IMR-90 (cell line): ENCODE results near the gene CALD1. TPM values are rescaled to one million over a fixed set of nuclear protein-coding genes. Genes with fewer than 3 reads are reported as not detected.
A peak's percentile ranks its signal among the peaks of the same experiment; 100 is the strongest.

Source experiments
- ATAC-seq: fragments of 200-7000 bp; cut with Tn5 transposase; 2 replicates; pipeline ENCODE4 v1.9.1; 2020; ENCODE audit warnings: low read depth, mild to moderate bottlenecking, moderate library complexity
- BruUV-seq: library from RNA; stranded (reverse); fragments of 400-500 nt; replicated peaks from 2 replicates; lab custom pipeline; 2021; lab: Mats Ljungman, UMichigan
- CTCF ChIA-PET: fragments of 300-600 bp; formaldehyde crosslinking; extraction: SDS; loops from one replicate; lab custom pipeline; 2021; ENCODE audit warnings: antibody characterized with exemption; lab: Yijun Ruan, JAX
- POLR2A ChIA-PET: fragments of 300-600 bp; sonication (Branson Sonifier 250); formaldehyde crosslinking; loops from one replicate; lab custom pipeline; 2022; ENCODE audit warnings: antibody characterized with exemption; ENCODE audit not compliant: unreplicated experiment; lab: Charles Lee
- DNase-seq: peaks from one replicate; pipeline ENCODE4 v3.0.0; 2013
- H2AFZ ChIP-seq: replicated peaks from 2 replicates; pipeline ENCODE3; 2013; ENCODE audit warnings: low read length, mild to moderate bottlenecking; ENCODE audit not compliant: poor library complexity
- H2AK5ac ChIP-seq: 2 replicates; pipeline ENCODE4 v1.6.1; 2013; ENCODE audit warnings: low read depth, low read length, inconsistent platforms
- H2AK9ac ChIP-seq: replicated peaks from 2 replicates; pipeline ENCODE3; 2013; ENCODE audit warnings: mild to moderate bottlenecking, low read depth, low read length, moderate library complexity; ENCODE audit not compliant: poor library complexity
- H2BK120ac ChIP-seq: 2 replicates; pipeline ENCODE4 v1.6.1; 2013; ENCODE audit warnings: low read depth, low read length, inconsistent platforms
- H2BK15ac ChIP-seq: 3 replicates; pipeline ENCODE4 v1.6.1; 2013; ENCODE audit warnings: low read depth, low read length, inconsistent platforms
- H2BK20ac ChIP-seq: 2 replicates; pipeline ENCODE4 v1.6.1; 2013; ENCODE audit warnings: low read depth, mild to moderate bottlenecking, inconsistent platforms, low read length, moderate library complexity
- H2BK5ac ChIP-seq: 2 replicates; pipeline ENCODE4 v1.6.1; 2013; ENCODE audit warnings: mild to moderate bottlenecking, low read depth, low read length, inconsistent platforms; ENCODE audit not compliant: poor library complexity, severe bottlenecking
- H3K14ac ChIP-seq: replicated peaks from 2 replicates; pipeline ENCODE4 v1.6.1; 2013; ENCODE audit warnings: low read depth, low read length, inconsistent platforms
- H3K18ac ChIP-seq: 2 replicates; pipeline ENCODE4 v1.6.1; 2013; ENCODE audit warnings: low read depth, low read length, control low read depth
- H3K23ac ChIP-seq: 2 replicates; pipeline ENCODE4 v1.6.1; 2013; ENCODE audit warnings: low read depth, low read length, inconsistent platforms
- H3K27ac ChIP-seq: 2 replicates; pipeline ENCODE4 v1.5.1; 2013; ENCODE audit warnings: mild to moderate bottlenecking, control low read depth, low read length; ENCODE audit not compliant: insufficient read depth
- H3K27me3 ChIP-seq: 2 replicates; pipeline ENCODE4 v1.6.1; 2013; ENCODE audit warnings: low read length; ENCODE audit not compliant: control insufficient read depth, insufficient read depth
- H3K36me3 ChIP-seq: 2 replicates; pipeline ENCODE4 v1.6.1; 2013; ENCODE audit warnings: low read length, mixed read lengths; ENCODE audit not compliant: control insufficient read depth, insufficient read depth
- H3K4ac ChIP-seq: 2 replicates; pipeline ENCODE4 v1.6.1; 2013; ENCODE audit warnings: low read depth, low read length, inconsistent platforms
- H3K4me1 ChIP-seq: 2 replicates; pipeline ENCODE4 v1.6.1; 2013; ENCODE audit warnings: low read length, mixed read lengths; ENCODE audit not compliant: control insufficient read depth, insufficient read depth
- H3K4me2 ChIP-seq: 2 replicates; pipeline ENCODE4 v1.6.1; 2013; ENCODE audit warnings: low read depth, mild to moderate bottlenecking, control low read depth, low read length, moderate library complexity
- H3K4me3 ChIP-seq: 2 replicates; pipeline ENCODE4 v1.5.1; 2013; ENCODE audit warnings: low read depth, mild to moderate bottlenecking, control low read depth, low read length, moderate library complexity; ENCODE audit not compliant: insufficient read depth
- H3K56ac ChIP-seq: 2 replicates; pipeline ENCODE4 v1.6.1; 2013; ENCODE audit warnings: low read length, inconsistent platforms; ENCODE audit not compliant: insufficient read depth; ENCODE audit errors: extremely low read depth
- H3K79me1 ChIP-seq, 2 experiments: 2 replicates each; pipeline ENCODE4 v1.6.1; 2013; ENCODE audit warnings: low read length in 2 of 2, inconsistent platforms in 1 of 2, low read depth in 1 of 2
- H3K9ac ChIP-seq: 2 replicates; pipeline ENCODE4 v1.6.1; 2013; ENCODE audit warnings: low read depth, low read length, control low read depth
- H3K9me1 ChIP-seq: 2 replicates; pipeline ENCODE4 v1.6.1; 2013; ENCODE audit warnings: low read length, inconsistent platforms; ENCODE audit not compliant: insufficient read depth
- H3K9me3 ChIP-seq: 2 replicates; pipeline ENCODE4 v1.6.1; 2013; ENCODE audit warnings: low read length; ENCODE audit not compliant: control insufficient read depth, insufficient read depth
- H4K20me1 ChIP-seq: 2 replicates; pipeline ENCODE4 v1.6.1; 2013; ENCODE audit warnings: low read length, inconsistent platforms; ENCODE audit not compliant: insufficient read depth
- H4K5ac ChIP-seq: 2 replicates; pipeline ENCODE4 v1.6.1; 2013; ENCODE audit warnings: mild to moderate bottlenecking, low read depth, low read length, control low read depth
- H4K8ac ChIP-seq, 2 experiments: 2 replicates each; pipeline ENCODE4 v1.6.1; 2013; ENCODE audit warnings: low read depth in 2 of 2, low read length in 2 of 2, control low read depth in 1 of 2, inconsistent platforms in 1 of 2
- H4K91ac ChIP-seq: 2 replicates; pipeline ENCODE4 v1.6.1; 2013; ENCODE audit warnings: low read depth, low read length, inconsistent platforms; ENCODE audit not compliant: insufficient read depth
- CEBPB ChIP-seq: IDR thresholded peaks from 2 replicates; pipeline ENCODE4 v1.6.1; 2012; ENCODE audit warnings: low read depth, low read length, improper control_type of control experiment
- CHD1 ChIP-seq: IDR thresholded peaks from 2 replicates; pipeline ENCODE4 v1.6.1; 2012; ENCODE audit warnings: low read depth, low read length, improper control_type of control experiment
- CTCF ChIP-seq: conservative IDR thresholded peaks from 2 replicates; pipeline ENCODE4 v1.5.1; 2012; ENCODE audit warnings: mild to moderate bottlenecking, low read depth, low read length, improper control_type of control experiment
- ELK1 ChIP-seq: fragments of 150-350 bp; IDR thresholded peaks from 2 replicates; pipeline ENCODE4 v1.6.1; 2016; ENCODE audit warnings: low read depth, mild to moderate bottlenecking, low read length, moderate library complexity, borderline replicate concordance
- MAFK ChIP-seq: IDR thresholded peaks from 2 replicates; pipeline ENCODE4 v1.6.1; 2012; ENCODE audit warnings: low read depth, low read length, improper control_type of control experiment
- MAZ ChIP-seq: IDR thresholded peaks from 2 replicates; pipeline ENCODE4 v1.6.1; 2012; ENCODE audit warnings: low read depth, mild to moderate bottlenecking, low read length, improper control_type of control experiment, moderate library complexity, borderline replicate concordance
- MXI1 ChIP-seq: IDR thresholded peaks from 2 replicates; pipeline ENCODE4 v1.6.1; 2012; ENCODE audit warnings: low read depth, mild to moderate bottlenecking, low read length, moderate library complexity, borderline replicate concordance
- NFE2L2 ChIP-seq: fragments of 150-350 bp; IDR thresholded peaks from 2 replicates; pipeline ENCODE4 v1.6.1; 2016; ENCODE audit warnings: low read depth, mild to moderate bottlenecking, low read length
- POLR2A ChIP-seq: IDR thresholded peaks from 2 replicates; pipeline ENCODE4 v1.6.1; 2012; ENCODE audit warnings: mild to moderate bottlenecking, low read depth, low read length
- RAD21 ChIP-seq: IDR thresholded peaks from 2 replicates; pipeline ENCODE4 v1.6.1; 2012; ENCODE audit warnings: low read length, improper control_type of control experiment
- RCOR1 ChIP-seq: IDR thresholded peaks from 2 replicates; pipeline ENCODE4 v1.6.1; 2012; ENCODE audit warnings: mild to moderate bottlenecking, low read length, improper control_type of control experiment; ENCODE audit not compliant: insufficient replicate concordance
- RFX5 ChIP-seq: IDR thresholded peaks from 2 replicates; pipeline ENCODE4 v1.8.0; 2012; ENCODE audit warnings: low read depth, mild to moderate bottlenecking, low read length, moderate library complexity
- dilution Hi-C: fragments of 300-500 bp; cut with HindIII; formaldehyde crosslinking; loops from one replicate; pipeline ENCODE4 v1.14.3; 2018; ENCODE audit warnings: low sequenced_read_pairs; ENCODE audit not compliant: unreplicated experiment
- in situ Hi-C: fragments of 300-500 bp; cut with MboI; formaldehyde crosslinking; loops from 3 replicates; pipeline ENCODE4 v1.14.3; 2019; ENCODE audit warnings: low sequenced_read_pairs, inconsistent platforms, mixed read lengths
- intact Hi-C: fragments of 100-400 bp; cut with micrococcal nuclease; formaldehyde crosslinking; loops from 2 replicates; pipeline ENCODE4 v1.10.0; 2022
- polyA plus RNA-seq, 3 experiments: library from polyadenylated mRNA; depleted of rRNA; stranded (reverse); fragments of >200 nt; gene quantifications; 2 replicates each; pipeline ENCODE4 v1.2.3, GENCODE V29; 2012; ENCODE audit warnings: low replicate concordance in 1 of 3
- total RNA-seq: library from RNA; depleted of rRNA; stranded (reverse); fragments of >200 nt; gene quantifications from 2 replicates; pipeline ENCODE4 v1.2.3, GENCODE V29; 2012
- TF ChIP-seq, protein P1 (sequence below): fragments of 150-350 bp; IDR thresholded peaks from 2 replicates; pipeline ENCODE4 v1.6.1; 2017; ENCODE audit warnings: mild to moderate bottlenecking, antibody characterized with exemption, low read length, low read depth

CALD1 gene
- total and polyA plus RNA-seq, 2 of the 4 experiments (the other 2 are of a cell fraction), result 375 to 487 TPM

DNA sequence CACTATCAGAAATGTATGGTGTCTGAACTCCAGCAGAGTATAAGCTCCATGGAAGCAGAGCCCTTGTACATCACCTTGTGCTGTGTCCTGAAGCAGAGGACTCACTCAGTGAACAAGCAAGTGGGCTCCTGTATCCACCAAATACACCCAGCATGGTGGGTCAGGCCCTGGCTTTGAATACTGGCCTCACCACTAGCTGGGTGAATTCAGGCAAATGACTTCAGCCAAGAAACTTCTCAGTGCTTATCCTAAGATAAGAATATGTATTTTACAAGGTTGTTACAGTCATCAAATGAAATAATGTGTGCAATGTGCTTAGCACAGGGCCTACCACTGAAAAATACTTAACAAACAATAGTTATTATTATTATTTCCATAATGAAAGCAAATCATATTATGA is 62.6 kb downstream of the CALD1 start:
- Histone ChIP-seq H2AFZ (no peak overlapping the region), H3K36me3 (peaks cover 34% of the 10 kb centered on the region), H3K27ac (no peak overlapping the region), H3K27me3 (no peaks in the 10 kb centered on the region), H3K18ac (no peak overlapping the region), H3K9me3 (no peaks in the 10 kb centered on the region), H3K9me1 (peaks cover 22% of the 10 kb centered on the region), H3K56ac (no peak overlapping the region), H2BK5ac (peak overlapping the region; percentile 5), H3K4ac (no peak overlapping the region), H2BK120ac (no peak overlapping the region), H3K9ac (no peak overlapping the region), H2BK20ac (no peak overlapping the region), H3K4me3 (no peak overlapping the region), H2BK15ac (no peak overlapping the region), H4K20me1 (peaks cover 87% of the 10 kb centered on the region), H3K4me1 (peaks cover 12% of the 10 kb centered on the region), H3K4me2 (no peak overlapping the region), H2AK9ac (no peak overlapping the region), H3K14ac (no peak overlapping the region), H3K79me1 (peaks cover 25 to 76% of the 10 kb centered on the region in 2 experiments), H4K5ac (0 out of 2 replicates have a peak overlapping the region, but pooled peaks have one; percentile 3), H2AK5ac (no peak overlapping the region), H4K8ac (no peak overlapping the region), H3K23ac (peak overlapping the region; percentile 6; the same call in 1 of the 2 replicates), H4K91ac (no peak overlapping the region)
- ATAC-seq (peak; percentile 36), DNase-seq (no peak)
- intact Hi-C loops, result no loop called here
- no TSS peak for BruUV-seq
- CTCF ChIA-PET, result no interaction called here
- dilution Hi-C loops, result no loop called here
- POLR2A ChIA-PET, result no interaction called here
- in situ Hi-C loops, result no loop called here
- TF ChIP-seq CHD1 (no peak), CEBPB (no peak), CTCF (no peak), RFX5 (no peak), RAD21 (no peak), MAFK (no peak), MAZ (no peak), POLR2A (no peak), NFE2L2 (no peak), ELK1 (no peak), RCOR1 (no peak), MXI1 (no peak)
- TF ChIP-seq, protein P1, sequence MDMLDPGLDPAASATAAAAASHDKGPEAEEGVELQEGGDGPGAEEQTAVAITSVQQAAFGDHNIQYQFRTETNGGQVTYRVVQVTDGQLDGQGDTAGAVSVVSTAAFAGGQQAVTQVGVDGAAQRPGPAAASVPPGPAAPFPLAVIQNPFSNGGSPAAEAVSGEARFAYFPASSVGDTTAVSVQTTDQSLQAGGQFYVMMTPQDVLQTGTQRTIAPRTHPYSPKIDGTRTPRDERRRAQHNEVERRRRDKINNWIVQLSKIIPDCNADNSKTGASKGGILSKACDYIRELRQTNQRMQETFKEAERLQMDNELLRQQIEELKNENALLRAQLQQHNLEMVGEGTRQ, result no peak
